A549 treated with dexamethasone at 1 μM for 4 hours (cell line): ENCODE data around the gene MYH11. TPM values are rescaled to one million over a fixed set of nuclear protein-coding genes. Genes with fewer than 3 reads are reported as not detected.

Experiments used
- total RNA-seq: library from RNA; stranded (reverse); fragments of 200-300 nt; extraction: Qiagen RNA extraction; gene quantifications from 5 replicates; pipeline ENCODE4 v1.2.3, GENCODE V29; 2022

The MYH11 gene
- total RNA-seq, result 0.02 to 0.10 TPM (median 0.09 TPM) in 4 of 5 replicates, not detected in the other

GRCh38 chr16:15856901-15857698 lies at the start of gene MYH11:
MYH11 (minus strand) TSS chr16:15857028; CDS start chr16:15838252, 18,776 bp downstream.

DNA sequence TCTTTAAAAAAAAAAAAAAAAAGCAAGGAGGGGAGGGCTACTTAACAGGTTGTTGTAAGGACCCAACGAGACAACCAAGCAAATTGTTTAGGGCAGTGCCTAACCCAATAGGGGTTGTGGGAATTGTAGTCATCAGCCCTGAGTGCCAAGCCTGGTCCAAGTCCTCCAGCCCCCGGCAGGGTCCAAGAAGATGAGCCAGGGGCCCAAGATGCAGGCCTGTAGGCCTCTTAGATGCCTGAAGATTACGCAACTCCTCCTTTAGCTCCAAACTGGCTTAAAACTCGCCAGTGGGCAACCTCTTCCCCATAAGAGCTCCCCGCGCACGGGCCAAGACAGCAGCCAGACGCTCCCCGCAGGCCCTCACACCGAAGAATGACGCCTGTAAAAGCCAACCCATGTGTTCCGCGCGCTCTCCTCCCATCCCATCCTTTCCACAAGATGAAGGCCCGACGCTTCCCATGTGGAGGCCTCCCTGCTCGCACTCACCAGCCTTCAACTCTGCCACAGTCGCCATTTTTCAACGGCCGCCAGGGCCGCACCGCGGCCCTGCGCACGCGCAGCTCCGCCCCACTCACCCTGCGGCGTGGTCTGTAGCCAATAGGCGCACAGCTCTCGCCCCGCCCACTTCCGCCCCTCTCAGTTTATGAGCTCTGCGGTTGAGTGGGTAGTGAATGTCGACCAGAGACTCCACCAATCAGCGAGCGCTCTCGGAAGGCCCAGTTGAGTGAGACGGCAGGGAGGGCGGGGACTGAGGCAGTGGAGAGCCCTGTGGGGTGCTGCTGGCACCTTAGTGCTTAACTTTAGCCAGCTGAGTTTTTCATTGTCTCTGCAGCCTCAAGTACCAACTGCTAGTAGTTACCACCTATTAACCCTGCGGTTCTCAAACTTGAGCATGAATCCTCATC lies 31.5 kb upstream of the MYH11 start, which contains the start of gene CEP20:
TSS of gene CEP20 (minus strand) at position 532 of the 905 bp plus-strand sequence. CDS start at position 514, 18 bp downstream.

Other genes with a start within 250 kb of the MYH11 start
- 6.9 to 14.3 TPM (median 11.0 TPM) in 5 replicates for gene MARF1, start 213.9 kb downstream of the MYH11 start, total RNA-seq
- gene NDE1, start 206.8 kb downstream of the MYH11 start, total RNA-seq, result 34.5 to 44.4 TPM (median 43.4 TPM) in 5 replicates
- gene CEP20, start 31.6 kb upstream of the MYH11 start, total RNA-seq, result 32.8 to 40.8 TPM (median 36.3 TPM) in 5 replicates
- gene ABCC1, start 92.6 kb upstream of the MYH11 start, total RNA-seq, result 59.7 to 92.8 TPM (median 83.6 TPM) in 5 replicates